CD4-positive, alpha-beta T cell treated with Interleukin-6 for 4 hours (primary cell): ENCODE measurements around the gene TOX2.
A peak's percentile ranks its signal among the peaks of the same experiment; 100 is the strongest.

Experiments
- DNase-seq: peaks from one replicate; pipeline ENCODE4 v3.0.0-alpha.2; 2020; ENCODE audit warnings: mixed read lengths

The TOX2 gene

DNA sequence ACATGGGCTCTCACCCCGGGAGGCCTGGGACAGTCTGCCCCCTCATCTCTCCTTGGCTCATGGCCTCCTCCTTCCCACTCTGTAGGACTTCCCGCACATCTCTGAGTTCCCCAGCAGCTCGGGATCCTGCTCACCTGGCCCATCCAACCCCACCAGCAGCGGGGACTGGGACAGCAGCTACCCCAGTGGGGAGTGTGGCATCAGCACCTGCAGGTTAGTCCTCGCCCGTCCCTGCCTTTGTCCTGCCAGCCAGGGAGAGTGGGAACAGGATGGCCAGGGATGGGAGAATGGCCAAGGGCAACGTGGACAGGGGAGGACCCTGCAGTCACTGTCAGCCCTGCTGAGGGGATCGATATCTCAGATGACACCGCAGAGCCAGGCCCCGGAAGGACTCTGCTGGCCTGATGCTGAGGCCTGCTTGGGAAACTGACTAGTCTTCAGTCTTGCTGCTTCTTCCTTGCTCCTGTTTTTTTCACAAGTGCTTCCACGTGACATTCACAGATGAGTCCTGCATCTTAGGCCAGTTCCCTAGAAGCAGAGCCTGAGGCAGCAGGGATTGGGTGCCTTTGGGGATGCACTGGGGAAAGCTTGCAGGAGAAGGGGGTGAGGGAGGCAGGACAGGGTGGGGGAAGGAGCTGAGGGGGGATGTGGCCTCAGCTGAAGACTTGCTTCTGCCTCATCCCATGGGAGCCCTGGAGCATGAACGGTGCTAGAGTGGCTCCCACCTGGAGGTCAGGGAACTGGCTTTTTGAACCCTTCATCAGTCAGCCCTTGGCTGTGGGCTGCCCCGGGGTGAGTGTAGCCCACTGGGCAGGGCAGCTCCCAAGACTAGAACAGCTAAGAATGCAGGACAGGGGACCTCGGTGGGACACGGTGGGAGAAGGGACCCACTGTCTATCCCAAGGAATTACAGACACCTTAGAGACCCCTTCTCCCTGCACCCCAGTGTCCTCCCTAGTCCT lies 152.3 kb downstream of the TOX2 start:
- no peak for DNase-seq

GRCh38 chr20:44067650-44068081 lies 153.0 kb downstream of the TOX2 start:
- no peak for DNase-seq

DNA sequence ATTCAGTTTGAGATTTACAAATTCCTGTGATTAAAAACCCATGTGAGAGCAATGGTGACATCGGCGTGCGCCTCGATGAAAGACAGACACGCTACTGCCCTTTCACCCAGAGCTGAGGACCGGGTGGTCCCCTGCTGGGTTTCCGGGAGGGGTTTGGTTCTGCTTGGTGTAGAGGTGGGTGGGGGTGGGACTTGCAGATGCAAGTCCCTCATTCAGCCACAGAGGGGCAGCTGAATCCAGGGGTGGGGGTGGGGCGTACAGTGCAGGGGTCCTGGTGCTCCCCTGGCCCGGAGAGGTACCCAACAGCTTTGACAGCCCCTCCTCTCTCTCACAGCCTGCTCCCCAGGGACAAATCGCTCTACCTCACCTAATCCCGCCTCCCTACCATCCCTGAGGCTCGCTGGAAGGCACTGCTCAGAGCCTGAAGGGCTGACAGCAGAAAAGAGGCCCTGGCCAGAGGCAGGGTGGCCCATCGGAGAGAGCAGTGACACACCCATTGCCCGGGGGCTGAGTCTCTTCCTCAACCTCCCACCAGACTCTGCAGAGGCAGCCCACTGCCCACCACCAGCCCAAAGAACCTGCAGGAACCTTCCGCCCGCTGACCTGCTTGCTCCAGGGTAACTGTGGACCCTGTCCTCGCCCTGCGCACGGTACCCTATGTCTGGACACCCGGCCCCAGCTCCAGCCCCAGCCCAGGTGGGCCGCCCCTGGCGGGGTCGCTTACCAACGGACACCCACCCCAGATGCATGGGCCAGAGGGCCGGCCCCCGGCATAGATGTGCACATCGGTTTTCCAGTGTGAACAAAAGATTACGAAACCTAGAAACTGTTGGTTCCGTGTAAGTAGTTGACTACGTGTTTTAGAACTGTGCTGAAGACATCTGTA lies 153.9 kb downstream of the TOX2 start:
- peak; percentile 13 for DNase-seq

- peak; percentile 76 for DNase-seq
These were observed 154.8 kb downstream of the TOX2 start for GRCh38 chr20:44069203-44070011.

- DNase-seq, result peak; percentile 69
These were observed 155.7 kb downstream of the TOX2 start for GRCh38 chr20:44070139-44070900.

GRCh38 chr20:44071057-44071456 lies 156.4 kb downstream of the TOX2 start:
- DNase-seq, result no peak

DNA sequence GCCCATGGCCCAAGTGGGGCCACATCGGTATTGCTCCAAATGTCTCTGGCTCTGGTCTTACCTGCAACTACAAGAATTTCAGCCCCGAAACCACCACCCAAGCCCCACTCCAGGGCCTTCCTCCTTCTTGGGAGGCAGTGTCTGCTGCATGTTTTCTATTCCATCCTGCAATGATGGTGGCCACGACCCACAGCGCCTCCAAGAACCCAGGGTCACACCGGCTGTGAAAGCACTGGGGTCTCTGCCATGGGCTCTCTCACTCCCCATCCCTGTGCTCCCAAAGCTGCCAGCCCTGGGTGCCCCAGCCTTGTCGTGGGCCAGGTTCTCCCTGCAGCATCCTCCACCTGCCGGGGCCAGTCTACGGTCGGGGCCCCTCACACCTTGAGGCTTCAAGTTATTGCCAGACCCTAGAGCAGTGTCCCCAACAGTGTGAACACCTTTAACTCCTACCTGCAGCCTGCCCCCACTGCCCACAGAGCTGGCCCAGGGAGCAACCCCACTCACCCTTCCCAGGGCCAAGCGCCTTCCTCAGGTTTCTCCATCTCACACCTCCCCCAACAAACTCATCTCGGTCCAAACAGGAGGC lies 157.0 kb downstream of the TOX2 start:
- no peak for DNase-seq

DNA sequence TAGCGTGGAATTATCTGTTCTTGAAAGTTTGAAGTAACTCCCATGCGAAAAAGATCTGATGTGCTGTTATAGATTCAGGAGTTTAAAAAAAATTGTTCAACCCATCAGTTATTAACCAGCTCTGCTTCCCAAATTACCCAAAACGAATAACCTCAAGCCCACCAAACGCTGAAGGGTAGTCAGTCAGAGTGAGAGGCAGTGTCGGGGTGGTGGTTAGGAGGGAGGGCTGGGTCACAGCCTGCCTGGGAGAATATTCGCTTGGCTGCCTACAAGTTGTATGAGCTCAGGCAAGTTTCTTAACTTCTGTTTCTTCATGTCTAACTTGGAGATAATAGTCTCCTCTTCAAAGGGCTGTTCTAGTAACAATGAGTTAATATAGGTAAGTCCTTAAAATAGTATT lies 157.7 kb downstream of the TOX2 start:
- DNase-seq, result peak; percentile 11

- DNase-seq, result peak; percentile 40
These were observed 158.5 kb downstream of the TOX2 start for GRCh38 chr20:44073011-44073674.

- DNase-seq, result no peak
These were observed 159.0 kb downstream of the TOX2 start for GRCh38 chr20:44073675-44074071.

- DNase-seq, result peak; percentile 20
These were observed 159.8 kb downstream of the TOX2 start for GRCh38 chr20:44074252-44075151.

DNA sequence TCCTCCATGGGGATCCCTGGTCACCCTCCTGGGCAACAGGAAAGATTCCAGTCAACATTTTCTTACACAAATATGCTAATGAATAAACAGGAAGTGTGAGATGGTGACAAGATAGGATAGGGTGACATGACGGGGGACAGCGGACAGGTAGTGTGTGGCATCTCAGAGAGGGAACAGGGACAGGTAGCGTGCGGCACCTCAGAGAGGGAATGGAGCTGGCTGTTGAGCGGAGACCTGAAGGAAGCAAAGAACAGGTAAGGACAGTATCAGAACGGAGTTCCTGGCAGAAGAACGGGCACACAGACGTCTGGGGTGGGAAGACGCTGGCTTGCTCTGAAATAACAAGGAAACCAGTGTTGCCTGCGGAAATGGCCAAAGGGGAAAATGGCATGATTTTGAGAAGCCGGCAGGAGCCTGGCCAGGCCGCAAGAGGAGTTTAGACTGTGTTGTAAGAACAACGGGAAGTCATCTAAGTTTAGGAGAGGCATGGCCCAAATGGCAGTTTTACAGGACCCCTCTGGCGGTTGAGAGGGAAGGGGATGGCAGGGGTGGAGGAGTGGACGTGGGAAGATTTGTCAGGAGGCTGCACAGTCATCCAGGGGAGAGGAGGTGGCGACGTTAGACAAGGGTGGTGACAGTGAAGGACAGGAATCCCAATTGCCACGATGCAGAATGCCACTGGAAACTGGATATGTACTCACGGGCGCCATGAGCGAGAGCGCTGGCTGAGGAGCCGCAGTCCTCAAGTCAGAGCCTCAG lies 160.7 kb downstream of the TOX2 start:
- no peak for DNase-seq

DNA sequence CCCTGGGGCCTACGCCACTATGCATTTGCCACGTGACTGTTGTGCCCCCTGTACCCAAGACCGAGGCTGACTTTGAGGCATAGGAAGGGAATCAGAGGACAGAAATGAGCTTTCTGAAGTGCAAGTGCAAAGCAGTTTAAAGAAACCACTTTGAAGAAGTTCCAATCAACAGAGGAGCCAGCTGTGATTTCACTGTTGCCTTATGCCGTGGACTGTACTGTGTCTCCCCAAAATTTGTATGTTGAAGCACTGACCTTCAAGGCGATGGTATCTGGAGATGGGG lies 161.2 kb downstream of the TOX2 start:
- no peak for DNase-seq

DNA sequence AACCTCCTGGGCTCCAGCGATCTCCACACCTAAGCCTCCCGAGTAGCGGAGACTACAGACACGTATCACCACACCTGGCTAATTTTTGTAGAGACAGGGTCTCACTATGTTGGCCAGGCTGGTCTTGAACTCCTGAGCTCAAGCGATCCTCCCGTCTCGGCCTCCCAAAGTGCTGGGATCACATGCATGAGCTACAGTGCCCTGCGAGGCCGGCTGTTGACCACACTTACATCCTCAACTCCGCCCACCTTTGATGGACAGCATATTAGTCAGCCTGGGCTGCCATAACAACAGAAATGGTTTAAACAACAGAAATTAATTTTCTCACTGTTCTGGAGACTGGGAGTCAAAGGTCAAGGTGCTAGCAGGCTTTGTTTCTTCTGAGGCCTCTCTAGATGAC lies 164.6 kb downstream of the TOX2 start:
- no peak for DNase-seq

GRCh38 chr20:44080064-44080463 lies 165.4 kb downstream of the TOX2 start:
- no peak for DNase-seq

DNA sequence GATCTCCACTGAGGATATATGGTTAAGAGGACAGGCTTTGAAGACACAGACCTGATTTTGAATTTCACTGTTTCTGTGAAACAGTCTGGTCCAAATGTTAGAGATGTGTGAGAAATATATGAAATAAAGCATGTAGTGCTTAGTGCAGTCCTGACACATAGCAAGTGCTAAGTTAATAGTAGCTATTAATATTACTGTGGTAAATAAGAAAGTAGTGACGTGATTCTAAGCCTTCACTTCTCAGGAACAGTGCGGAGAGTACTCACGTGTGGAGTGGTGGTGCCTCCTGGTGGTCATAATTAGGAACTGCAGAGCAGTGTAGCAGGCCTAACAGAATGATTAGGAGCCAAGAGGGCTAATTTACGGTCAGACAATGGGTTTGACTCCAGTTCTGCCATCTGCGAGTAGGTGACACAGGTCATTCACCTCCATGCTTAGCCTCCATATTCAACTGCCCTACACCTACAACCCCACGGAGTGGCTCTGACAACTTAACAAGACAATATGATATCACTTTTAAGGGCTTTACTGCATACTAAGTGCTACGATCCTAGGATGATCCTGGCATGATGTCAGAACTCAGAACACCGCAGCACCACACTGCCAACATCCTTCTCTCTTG lies 166.1 kb downstream of the TOX2 start:
- peak; percentile 81 for DNase-seq

DNA sequence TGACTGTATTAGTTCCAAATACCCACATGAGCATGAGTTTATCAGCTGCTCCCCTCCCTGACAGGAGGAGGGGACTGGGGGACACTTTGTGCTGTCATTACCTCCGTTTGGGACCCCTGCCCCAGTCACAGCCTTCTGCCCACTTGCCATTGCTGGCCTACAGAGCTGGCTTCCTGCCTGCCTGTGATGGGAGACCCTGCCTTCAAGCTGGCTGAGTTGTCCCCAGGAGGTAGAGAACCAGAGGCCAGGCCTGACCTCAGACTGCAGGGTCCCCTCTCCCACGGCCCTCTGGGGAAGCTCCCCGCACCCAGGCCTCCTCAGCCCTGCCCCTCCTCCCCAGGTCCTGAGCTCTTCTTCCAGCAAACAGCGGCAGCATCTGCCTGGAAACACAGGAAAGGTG lies 166.8 kb downstream of the TOX2 start:
- no peak for DNase-seq

- no peak for DNase-seq
These were observed 167.2 kb downstream of the TOX2 start for GRCh38 chr20:44081888-44082287.
